ENCODE results near the gene CLASP1. TPM values are rescaled to one million over a fixed set of nuclear protein-coding genes. Genes with fewer than 3 reads are reported as not detected.

Gene CLASP1
- total RNA-seq, 2 experiments from 2014 or later, result 33.8 to 72.4 TPM

DNA sequence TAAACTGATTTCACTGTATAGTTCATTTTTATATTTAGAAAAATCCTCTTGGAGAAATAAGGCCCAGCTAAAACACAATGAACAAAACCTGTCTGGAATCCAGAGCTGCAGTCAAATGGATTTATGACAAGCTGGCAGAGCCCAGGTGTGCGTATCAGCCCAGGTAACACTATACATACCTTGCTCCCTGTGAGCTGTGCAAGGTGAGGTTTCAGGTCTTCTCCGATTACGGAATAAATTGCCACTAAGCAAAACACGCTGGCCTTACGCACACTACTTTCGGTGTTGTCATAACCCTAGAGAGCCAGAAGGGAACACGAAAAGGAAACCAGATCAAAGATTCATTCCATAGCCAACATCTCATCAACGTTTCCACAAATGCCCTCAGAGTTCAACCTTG is 302.4 kb downstream of the CLASP1 start:
- Histone ChIP-seq H3K36me3 (ENCODE audit: insufficient read depth, low read length) (peaks cover 74% of the 10 kb centered on the region), H3K79me2 (ENCODE audit: insufficient read depth, low read depth, low read length) (no peaks in the 10 kb centered on the region), H4K20me1 (ENCODE audit: insufficient read depth, low read length) (no peaks in the 10 kb centered on the region), H3K4me3 (ENCODE audit: low read depth, low read length, poor library complexity, severe bottlenecking) (no peak overlapping the region), H3K9me2 (ENCODE audit: insufficient read depth, low read length) (no peaks in the 10 kb centered on the region), H3K4me2 (ENCODE audit: low read length) (no peak overlapping the region), H2AFZ (ENCODE audit: low read length) (no peak overlapping the region), H3K27ac (ENCODE audit: low read depth, low read length, poor library complexity, severe bottlenecking) (no peak overlapping the region), H3K9me3 (ENCODE audit: low read length) (no peaks in the 10 kb centered on the region), H3K4me1 (ENCODE audit: insufficient read depth, low read length, poor library complexity, severe bottlenecking) (no peaks in the 10 kb centered on the region)
- DNase-seq (ENCODE audit: low spot score), result no peak
- ChIA-PET CTCF (ENCODE audit: unreplicated experiment) (no interaction called here), POLR2A (interaction anchor here (1.4 kb wide), 1 partner anchor 9 kb away, joined by 3 read pairs; no protein-coding TSS in a partner anchor)
- no TSS peak for BruUV-seq (replicated peaks)
- intact Hi-C loops (cut with micrococcal nuclease; ENCODE audit: unreplicated experiment), result no loop called here
- TF ChIP-seq, protein P1, sequence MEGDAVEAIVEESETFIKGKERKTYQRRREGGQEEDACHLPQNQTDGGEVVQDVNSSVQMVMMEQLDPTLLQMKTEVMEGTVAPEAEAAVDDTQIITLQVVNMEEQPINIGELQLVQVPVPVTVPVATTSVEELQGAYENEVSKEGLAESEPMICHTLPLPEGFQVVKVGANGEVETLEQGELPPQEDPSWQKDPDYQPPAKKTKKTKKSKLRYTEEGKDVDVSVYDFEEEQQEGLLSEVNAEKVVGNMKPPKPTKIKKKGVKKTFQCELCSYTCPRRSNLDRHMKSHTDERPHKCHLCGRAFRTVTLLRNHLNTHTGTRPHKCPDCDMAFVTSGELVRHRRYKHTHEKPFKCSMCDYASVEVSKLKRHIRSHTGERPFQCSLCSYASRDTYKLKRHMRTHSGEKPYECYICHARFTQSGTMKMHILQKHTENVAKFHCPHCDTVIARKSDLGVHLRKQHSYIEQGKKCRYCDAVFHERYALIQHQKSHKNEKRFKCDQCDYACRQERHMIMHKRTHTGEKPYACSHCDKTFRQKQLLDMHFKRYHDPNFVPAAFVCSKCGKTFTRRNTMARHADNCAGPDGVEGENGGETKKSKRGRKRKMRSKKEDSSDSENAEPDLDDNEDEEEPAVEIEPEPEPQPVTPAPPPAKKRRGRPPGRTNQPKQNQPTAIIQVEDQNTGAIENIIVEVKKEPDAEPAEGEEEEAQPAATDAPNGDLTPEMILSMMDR (conservative IDR thresholded peaks at IDR 0.05; ENCODE audit: low read length), result no peak
- TF ChIP-seq EZH2phosphoT487 (IDR thresholded peaks at IDR 0.05; ENCODE audit: borderline replicate concordance, low read depth, low read length), result no peak

DNA sequence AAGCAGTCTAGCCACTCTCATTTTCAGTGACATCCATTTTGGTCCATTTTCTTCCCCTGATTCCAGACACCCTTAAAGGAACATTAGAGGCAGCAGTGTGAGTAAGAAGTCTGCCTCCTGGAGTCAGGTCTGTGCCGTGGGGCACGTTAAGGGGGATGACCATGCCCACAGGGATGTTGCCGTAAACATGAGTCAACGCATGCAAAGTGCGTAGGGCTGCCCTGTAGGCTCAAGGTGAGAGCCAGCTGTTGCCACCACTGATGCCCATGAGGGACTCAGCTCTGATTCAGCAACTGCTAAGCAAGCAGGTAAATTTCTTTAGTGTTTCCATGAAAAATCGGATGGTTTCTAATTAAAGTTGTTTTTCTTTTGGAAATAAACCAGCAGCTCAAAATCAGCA is 302.9 kb downstream of the CLASP1 start:
- H3K36me3 ChIP-seq (ENCODE audit: insufficient read depth, low read length), result peaks cover 73% of the 10 kb centered on the region
- intact Hi-C loops (cut with micrococcal nuclease; ENCODE audit: unreplicated experiment), result no loop called here
- H3K9me2 ChIP-seq (ENCODE audit: insufficient read depth, low read length), result no peaks in the 10 kb centered on the region
- no peak for DNase-seq (ENCODE audit: low spot score)
- TF ChIP-seq EZH2phosphoT487 (IDR thresholded peaks at IDR 0.05; ENCODE audit: borderline replicate concordance, low read depth, low read length), result no peak
- TF ChIP-seq, protein P1 (conservative IDR thresholded peaks at IDR 0.05; ENCODE audit: low read length), result no peak
- ChIA-PET POLR2A (interaction anchor here (1.4 kb wide), 1 partner anchor 9 kb away, joined by 3 read pairs; no protein-coding TSS in a partner anchor), CTCF (ENCODE audit: unreplicated experiment) (no interaction called here)
- H3K27ac ChIP-seq (ENCODE audit: low read depth, low read length, poor library complexity, severe bottlenecking), result no peak overlapping the region
- no peaks in the 10 kb centered on the region for H3K9me3 ChIP-seq (ENCODE audit: low read length)
- no peaks in the 10 kb centered on the region for H3K4me1 ChIP-seq (ENCODE audit: insufficient read depth, low read length, poor library complexity, severe bottlenecking)
- no peaks in the 10 kb centered on the region for H4K20me1 ChIP-seq (ENCODE audit: insufficient read depth, low read length)
- H3K4me3 ChIP-seq (ENCODE audit: low read depth, low read length, poor library complexity, severe bottlenecking), result no peak overlapping the region
- BruUV-seq (replicated peaks), result no TSS peak
- no peak overlapping the region for H2AFZ ChIP-seq (ENCODE audit: low read length)
- no peak overlapping the region for H3K4me2 ChIP-seq (ENCODE audit: low read length)
- no peaks in the 10 kb centered on the region for H3K79me2 ChIP-seq (ENCODE audit: insufficient read depth, low read depth, low read length)

- no peaks in the 10 kb centered on the region for H3K79me2 ChIP-seq (ENCODE audit: insufficient read depth, low read depth, low read length)
- H3K9me3 ChIP-seq (ENCODE audit: low read length), result no peaks in the 10 kb centered on the region
- no peak overlapping the region for H3K27ac ChIP-seq (ENCODE audit: low read depth, low read length, poor library complexity, severe bottlenecking)
- H3K36me3 ChIP-seq (ENCODE audit: insufficient read depth, low read length), result peaks cover 78% of the 10 kb centered on the region
- H3K9me2 ChIP-seq (ENCODE audit: insufficient read depth, low read length), result no peaks in the 10 kb centered on the region
- H3K4me3 ChIP-seq (ENCODE audit: low read depth, low read length, poor library complexity, severe bottlenecking), result no peak overlapping the region
- ChIA-PET CTCF (ENCODE audit: unreplicated experiment) (no interaction called here), POLR2A (interaction anchor here (0.5 kb wide), 1 partner anchor 183 kb away, joined by 3 read pairs; no protein-coding TSS in a partner anchor)
- no peak overlapping the region for H2AFZ ChIP-seq (ENCODE audit: low read length)
- H3K4me1 ChIP-seq (ENCODE audit: insufficient read depth, low read length, poor library complexity, severe bottlenecking), result no peaks in the 10 kb centered on the region
- TF ChIP-seq, protein P1 (conservative IDR thresholded peaks at IDR 0.05; ENCODE audit: low read length), result no peak
- TF ChIP-seq EZH2phosphoT487 (IDR thresholded peaks at IDR 0.05; ENCODE audit: borderline replicate concordance, low read depth, low read length), result no peak
- DNase-seq (ENCODE audit: low spot score), result no peak
- H3K4me2 ChIP-seq (ENCODE audit: low read length), result no peak overlapping the region
- intact Hi-C loops (cut with micrococcal nuclease; ENCODE audit: unreplicated experiment), result no loop called here
- H4K20me1 ChIP-seq (ENCODE audit: insufficient read depth, low read length), result no peaks in the 10 kb centered on the region
- no TSS peak for BruUV-seq (replicated peaks)
Measured at GRCh38 chr2:121345887-121346286, 303.4 kb downstream of the CLASP1 start.
